T-helper 1 cell treated with Interleukin-12 subunit alpha and Interleukin-12 subunit beta and Interleukin-4 antibody, amounts not matched to agents 30 ng/mL and 1 ng/mL, for 36 hours (primary cell): ENCODE results near the gene TRIM43. TPM values are rescaled to one million over a fixed set of nuclear protein-coding genes. Genes with fewer than 3 reads are reported as not detected.
"Not testable (repeated sequence)": the region's sequence is repeated elsewhere in the genome, so short reads cannot be mapped to it uniquely, and the experiment has no call there.

Experiments used
- intact Hi-C: fragments of 100-400 bp; cut with micrococcal nuclease; formaldehyde crosslinking; loops from one replicate; pipeline ENCODE4 v1.15.1; 2024
- total RNA-seq: library from RNA; stranded (reverse); gene quantifications from 2 replicates; pipeline ENCODE4 v1.2.3, GENCODE V29; 2022

TRIM43 gene
- total RNA-seq: not detected in 2 replicates

DNA sequence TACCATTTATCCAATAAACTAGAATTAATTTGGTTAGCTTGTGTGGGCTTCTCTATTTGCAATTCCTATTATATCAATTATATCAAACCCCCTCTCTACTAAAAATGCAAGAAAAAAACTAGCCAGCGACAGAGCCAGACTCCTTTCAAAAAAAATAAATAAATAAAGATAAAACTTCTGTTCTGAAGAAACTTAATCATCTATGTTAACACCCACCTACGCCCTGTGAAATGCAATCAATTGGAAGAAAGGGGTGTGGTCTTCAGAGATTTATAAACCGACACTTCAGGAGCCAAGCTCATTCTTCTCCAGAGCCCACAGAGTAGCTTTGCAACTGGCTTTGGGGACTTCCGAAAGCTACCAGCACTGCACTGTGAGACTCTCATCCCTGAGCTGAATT lies at the start of gene TRIM43:
Gene TRIM43, plus strand, starts transcription at position 301 of the 400 bp plus-strand sequence. CDS start 2,023 bp downstream, outside the sequence.
- intact Hi-C loops: not testable (repeated sequence)

DNA sequence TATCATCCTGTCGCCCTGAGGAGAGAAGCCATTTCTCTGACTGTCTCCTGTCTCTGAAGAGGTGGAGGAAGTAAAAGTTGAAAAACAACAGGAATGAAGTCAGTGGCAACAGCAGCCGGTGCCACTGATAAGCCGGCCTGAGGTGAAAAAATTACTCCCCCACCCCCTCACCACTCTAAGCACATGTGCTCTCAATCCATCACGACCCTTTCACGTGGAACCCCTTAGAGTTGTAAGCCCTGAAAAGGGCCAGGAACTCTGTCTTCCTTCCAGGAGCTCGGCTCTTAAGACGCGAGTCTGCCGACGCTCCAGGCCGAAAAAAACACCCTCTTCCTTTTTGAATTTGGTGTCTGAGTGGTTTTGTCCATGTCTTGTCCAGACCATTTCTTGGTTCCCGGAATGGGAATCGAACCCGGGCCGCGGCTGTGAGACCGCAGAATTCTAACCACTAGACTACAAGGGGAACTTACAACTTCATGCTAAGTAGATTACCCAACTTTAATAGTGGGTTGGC lies 40.7 kb upstream of the TRIM43 start:
- intact Hi-C loops: no loop called here

DNA sequence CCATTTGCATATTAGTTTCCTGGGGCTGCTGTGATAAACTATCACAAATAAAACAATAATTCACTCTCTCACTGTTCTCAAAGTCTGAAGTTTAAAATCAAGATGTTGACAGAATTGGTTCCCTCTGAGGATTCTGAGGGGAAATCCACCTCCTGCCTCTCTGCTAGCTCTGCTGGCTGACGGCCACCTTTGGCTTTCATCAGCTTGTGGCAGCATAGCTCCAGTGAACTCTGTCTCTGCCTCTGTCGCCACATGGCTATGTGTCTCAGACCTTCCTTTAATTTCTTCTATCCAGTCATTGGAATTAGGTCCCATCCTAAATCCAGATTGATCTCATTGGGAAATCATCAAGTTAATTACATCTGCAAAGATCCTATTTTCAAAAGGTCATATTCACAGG lies 38.9 kb upstream of the TRIM43 start:
- intact Hi-C loops: no loop called here

- intact Hi-C loops: no loop called here
Measured at GRCh38 chr2:95569170-95569569, 22.6 kb upstream of the TRIM43 start.

GRCh38 chr2:95573866-95574265 lies 17.9 kb upstream of the TRIM43 start:
- intact Hi-C loops: no loop called here

- intact Hi-C loops: no loop called here
Measured at GRCh38 chr2:95574506-95574905, 17.3 kb upstream of the TRIM43 start.

DNA sequence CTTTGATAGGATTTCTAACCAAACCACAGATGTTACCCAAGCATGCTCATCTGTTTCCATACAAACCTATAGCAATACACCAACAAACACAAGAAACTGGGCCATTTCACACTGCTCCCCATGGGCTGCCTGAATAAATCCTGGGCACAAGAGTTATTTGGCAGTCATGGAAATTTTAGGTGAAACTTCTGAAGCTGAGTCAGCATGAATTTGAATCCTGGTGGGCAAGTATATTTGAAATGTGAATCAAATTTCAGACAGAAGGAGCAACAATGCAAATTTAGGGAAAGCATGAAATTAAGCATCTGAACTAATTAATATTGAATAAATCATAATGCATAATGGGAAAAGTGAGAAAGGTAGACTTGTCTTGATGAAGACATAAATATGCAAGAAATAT lies 15.9 kb upstream of the TRIM43 start:
- intact Hi-C loops: no loop called here

GRCh38 chr2:95578539-95578938 lies 13.3 kb upstream of the TRIM43 start:
- intact Hi-C loops: no loop called here

- intact Hi-C loops: not testable (repeated sequence)
Measured at GRCh38 chr2:95583545-95583944, 8.3 kb upstream of the TRIM43 start.

- intact Hi-C loops: not testable (repeated sequence)
Measured at GRCh38 chr2:95584321-95584720, 7.5 kb upstream of the TRIM43 start.

DNA sequence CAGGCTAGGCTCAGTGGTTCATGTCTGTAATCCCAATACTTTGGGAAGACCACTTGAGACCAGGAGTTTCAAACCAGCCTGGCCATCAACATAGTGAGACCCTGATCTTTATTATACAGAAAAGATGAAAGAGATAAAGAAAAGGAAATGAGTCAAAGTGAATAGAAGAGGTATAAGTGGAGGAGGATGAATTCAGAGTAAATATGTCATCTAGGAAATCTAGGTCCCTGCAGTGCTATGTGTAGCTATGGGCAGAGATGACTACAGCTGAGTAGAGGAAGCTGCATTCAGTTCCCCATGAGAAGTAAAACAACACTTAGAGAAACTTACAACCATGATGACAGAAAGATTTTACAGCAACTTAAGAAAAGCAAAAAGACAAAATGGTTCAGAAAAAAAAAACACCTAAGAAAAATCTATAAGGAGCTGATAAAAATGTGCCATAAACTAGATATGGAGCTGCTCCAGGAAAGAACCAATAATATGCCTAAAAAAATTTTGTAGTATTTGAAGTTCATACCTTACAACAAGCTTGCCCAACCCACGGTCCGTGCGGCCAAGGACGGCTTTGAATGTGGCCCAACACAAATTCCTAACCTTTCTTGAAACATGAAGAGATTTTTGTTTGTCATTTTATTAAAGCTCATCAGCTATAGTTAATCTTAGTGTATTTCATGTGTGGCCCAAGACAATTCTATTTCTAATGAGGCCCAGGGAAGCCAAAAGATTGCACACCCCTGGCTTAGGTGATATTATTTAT lies 1.8 kb upstream of the TRIM43 start:
- intact Hi-C loops: not testable (repeated sequence)

DNA sequence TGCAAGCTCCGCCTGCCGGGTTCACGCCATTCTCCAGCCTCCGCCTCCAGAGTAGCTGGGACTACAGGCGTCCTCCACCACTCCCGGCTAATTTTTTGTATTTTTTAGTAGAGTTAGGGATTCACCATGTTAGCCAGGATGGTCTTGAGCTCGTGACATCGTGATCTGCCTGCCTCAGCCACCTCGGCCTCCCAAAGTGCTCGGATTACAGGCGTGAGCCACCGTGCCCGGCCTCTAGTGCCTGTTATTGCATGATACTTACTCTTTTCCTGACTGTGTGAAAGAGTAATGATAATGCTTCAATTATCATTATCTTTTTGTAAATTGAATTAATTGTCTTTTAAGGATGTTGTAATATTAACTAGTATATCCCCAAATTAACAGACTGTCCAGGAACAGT lies 1.2 kb downstream of the TRIM43 start:
- intact Hi-C loops: not testable (repeated sequence)

- intact Hi-C loops: not testable (repeated sequence)
Measured at GRCh38 chr2:95595012-95595411, 3.2 kb downstream of the TRIM43 start.

DNA sequence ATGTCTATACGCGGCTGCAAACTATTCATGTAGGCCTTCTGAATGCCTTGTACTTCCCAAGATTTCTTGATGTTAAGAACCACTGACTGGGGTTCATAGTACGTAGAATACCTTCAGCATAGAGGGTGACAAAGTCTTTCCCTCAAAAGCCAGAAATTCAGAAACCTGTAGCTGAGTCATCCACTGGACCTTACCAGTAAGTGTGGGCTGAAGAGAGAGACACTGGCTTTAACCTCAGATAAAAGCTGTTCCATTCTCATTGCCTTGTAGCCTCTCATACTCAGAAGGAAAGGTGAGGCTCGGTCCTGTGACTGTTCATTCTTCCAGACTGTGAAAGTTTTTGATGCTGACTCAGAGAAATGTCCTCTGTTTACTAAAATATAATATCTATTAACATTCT lies 9.5 kb downstream of the TRIM43 start:
- intact Hi-C loops: not testable (repeated sequence)

GRCh38 chr2:95602146-95602545 lies 10.3 kb downstream of the TRIM43 start:
- intact Hi-C loops: not testable (repeated sequence)

DNA sequence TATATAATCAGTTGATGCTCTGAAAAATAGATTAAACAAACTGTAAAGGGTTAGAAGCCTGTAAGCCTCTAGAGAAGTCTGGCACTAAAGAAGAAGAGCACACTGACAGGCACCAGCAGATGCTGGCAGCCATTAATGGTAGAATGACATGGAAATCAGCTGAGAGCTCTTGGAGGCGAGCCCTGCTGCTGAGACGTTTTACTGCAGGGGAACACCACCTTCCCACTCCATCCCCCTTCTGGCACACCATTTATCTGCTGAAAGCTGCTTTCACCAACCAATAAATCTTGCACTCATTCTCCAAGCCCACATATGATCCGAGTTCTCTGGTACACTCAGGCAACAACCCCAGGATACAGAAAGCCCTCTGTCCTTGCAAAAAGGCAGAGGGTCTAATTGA lies 16.6 kb downstream of the TRIM43 start:
- intact Hi-C loops: not testable (repeated sequence)

DNA sequence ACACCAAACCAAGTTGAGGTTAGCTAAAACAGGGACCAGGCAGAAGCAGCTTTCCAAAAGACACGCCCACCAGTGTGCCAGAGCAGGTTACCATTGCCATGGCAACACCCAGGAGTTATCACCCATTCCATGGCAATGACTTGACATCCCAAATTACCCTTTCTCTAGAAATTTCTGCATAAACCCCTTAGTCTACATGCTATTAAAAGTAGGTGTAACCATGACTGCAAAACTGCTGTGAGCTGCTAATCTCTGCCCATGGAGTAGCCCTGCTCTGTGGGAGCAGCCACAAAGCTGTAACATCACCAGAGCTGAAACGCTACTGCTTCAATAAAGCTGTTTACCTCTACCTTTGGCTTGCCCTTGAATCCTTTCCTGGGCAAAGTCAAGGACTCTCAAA lies 18.0 kb downstream of the TRIM43 start:
- intact Hi-C loops: not testable (repeated sequence)

GRCh38 chr2:95613048-95613447 lies 21.2 kb downstream of the TRIM43 start:
- intact Hi-C loops: not testable (repeated sequence)

GRCh38 chr2:95622728-95623127 lies 30.9 kb downstream of the TRIM43 start:
- intact Hi-C loops: not testable (repeated sequence)

DNA sequence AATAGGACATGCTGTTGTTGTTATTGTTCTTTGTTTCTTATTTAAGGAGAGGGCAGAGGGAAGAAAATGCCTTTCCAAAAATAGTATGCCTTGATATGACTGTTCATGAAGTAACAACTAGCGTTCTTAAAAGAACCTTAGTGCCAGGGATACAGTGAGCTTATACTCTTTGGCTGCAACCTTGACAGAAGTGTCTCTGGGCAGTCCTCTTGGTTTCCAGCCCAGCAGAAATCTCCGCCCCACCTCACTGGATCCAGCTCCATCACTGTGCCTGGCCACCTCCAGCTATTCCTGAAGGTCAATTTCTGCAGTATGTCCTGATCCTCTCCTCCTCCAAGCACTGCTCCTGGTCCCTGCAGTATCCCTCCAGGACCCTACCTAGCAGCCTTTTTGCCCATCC lies 39.2 kb downstream of the TRIM43 start:
- intact Hi-C loops: not testable (repeated sequence)

DNA sequence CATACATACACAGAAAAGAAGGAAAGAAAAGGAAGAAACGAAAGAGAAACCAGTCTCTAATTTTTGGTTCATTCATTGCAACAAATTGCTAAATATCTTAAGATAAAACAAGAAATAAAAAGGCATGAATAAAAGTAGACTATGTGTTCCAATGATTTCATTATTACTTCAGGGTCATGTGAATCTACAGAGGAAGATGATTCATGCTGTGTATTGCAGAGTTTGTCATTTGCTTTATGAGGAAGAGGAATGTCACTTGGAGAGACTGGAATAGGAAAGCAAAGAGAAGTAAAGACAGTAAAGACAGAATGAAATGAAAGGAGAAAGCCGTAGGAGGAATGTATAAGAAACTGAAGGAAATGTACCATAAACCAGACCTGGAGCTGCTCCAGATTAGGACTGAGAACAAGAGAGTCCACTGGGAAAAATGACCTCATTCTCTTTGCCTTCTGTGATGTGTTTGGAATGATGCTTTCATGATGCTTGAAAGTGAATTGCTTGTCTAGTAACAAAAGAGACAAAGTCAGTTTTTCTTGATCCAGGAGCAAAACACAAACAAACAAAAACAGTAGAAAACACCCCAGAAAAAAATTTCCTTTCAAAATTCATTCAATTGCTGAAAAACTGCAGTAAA lies 41.9 kb downstream of the TRIM43 start:
- intact Hi-C loops: not testable (repeated sequence)

GRCh38 chr2:95640515-95641288 lies 48.9 kb downstream of the TRIM43 start:
- intact Hi-C loops: not testable (repeated sequence)
